SU-DHL-6 (cell line): ENCODE data around the gene ELK4.

Source experiments
- H2AFZ ChIP-seq: fragments of 200-600 bp; sonication (generic); 2 replicates; pipeline ENCODE4 v1.6.1; 2014; ENCODE audit warnings: low read depth, mild to moderate bottlenecking, moderate library complexity, mixed read lengths, antibody characterized with exemption, low read length; ENCODE audit not compliant: severe bottlenecking
- H3F3A ChIP-seq: fragments of 200-600 bp; shearing (Covaris generic); 2 replicates; pipeline ENCODE4 v1.6.0; 2016; ENCODE audit warnings: antibody characterized with exemption, mild to moderate bottlenecking; ENCODE audit not compliant: insufficient read depth
- H3K27ac ChIP-seq: fragments of 200-600 bp; sonication (generic); 2 replicates; pipeline ENCODE4 v1.5.1; 2016; ENCODE audit warnings: low read depth, mild to moderate bottlenecking, low read length, moderate library complexity, mixed read lengths
- H3K27me3 ChIP-seq: fragments of 200-600 bp; sonication (generic), shearing (Covaris generic); 2 replicates; pipeline ENCODE4 v1.6.0; 2014; ENCODE audit warnings: mild to moderate bottlenecking, low read length
- H3K36me3 ChIP-seq: fragments of 200-600 bp; sonication (generic); 2 replicates; pipeline ENCODE4 v1.6.1; 2014; ENCODE audit warnings: mild to moderate bottlenecking, low read length, mixed read lengths
- H3K4me2 ChIP-seq: fragments of 300-600, 200-600 bp; shearing (Covaris generic), sonication (generic); 2 replicates; pipeline ENCODE4 v1.6.0; 2014; ENCODE audit warnings: low read length, low read depth, mild to moderate bottlenecking; ENCODE audit not compliant: poor library complexity, severe bottlenecking
- H3K4me3 ChIP-seq: fragments of 200-600 bp; sonication (generic); 2 replicates; pipeline ENCODE4 v1.5.1; 2014; ENCODE audit warnings: antibody characterized with exemption, low read length, mild to moderate bottlenecking, mixed read lengths; ENCODE audit not compliant: insufficient read depth, poor library complexity, severe bottlenecking
- H3K79me2 ChIP-seq: fragments of 200-600 bp; sonication (generic); 2 replicates; pipeline ENCODE4 v1.6.1; 2014; ENCODE audit warnings: mild to moderate bottlenecking, low read length, moderate library complexity; ENCODE audit not compliant: insufficient read depth
- H3K9ac ChIP-seq: fragments of 200-600 bp; sonication (generic); 2 replicates; pipeline ENCODE4 v1.7.0; 2014; ENCODE audit warnings: mild to moderate bottlenecking, low read length
- H3K9me2 ChIP-seq: fragments of 200-600 bp; sonication (generic); replicated peaks from 2 replicates; pipeline ENCODE4 v1.6.1; 2014; ENCODE audit warnings: low read length; ENCODE audit not compliant: insufficient read depth
- H3K9me3 ChIP-seq: fragments of 200-600 bp; sonication (generic); 2 replicates; pipeline ENCODE4 v1.6.1; 2014; ENCODE audit warnings: low read length, mixed read lengths; ENCODE audit not compliant: insufficient read depth
- H4K20me1 ChIP-seq: fragments of 200-600 bp; sonication (generic); 2 replicates; pipeline ENCODE4 v1.6.1; 2014; ENCODE audit warnings: low read depth, mild to moderate bottlenecking, antibody characterized with exemption, low read length, moderate library complexity, mixed read lengths
- CTCF ChIP-seq: fragments of 200-600 bp; sonication (generic); IDR thresholded peaks from one replicate; pipeline ENCODE4 v1.5.1; 2017; ENCODE audit warnings: antibody characterized with exemption, mild to moderate bottlenecking, low read length, moderate library complexity; ENCODE audit not compliant: insufficient read depth, poor library complexity, severe bottlenecking
- EZH2phosphoT487 ChIP-seq: fragments of 200-600 bp; sonication (generic), shearing (Covaris generic); conservative IDR thresholded peaks from 2 replicates; pipeline ENCODE4 v1.6.1; 2018; ENCODE audit warnings: mild to moderate bottlenecking, antibody characterized with exemption, low read length, moderate library complexity, mixed read lengths

Gene ELK4

GRCh38 chr1:205579711-205580110, 52.1 kb downstream of the ELK4 start:
- no peaks in the 10 kb centered on the region for H3K9me3 ChIP-seq
- H3K4me2 ChIP-seq, result no peak overlapping the region
- TF ChIP-seq CTCF (no peak), EZH2phosphoT487 (no peak)
- H3K79me2 ChIP-seq, result no peaks in the 10 kb centered on the region
- no peaks in the 10 kb centered on the region for H3F3A ChIP-seq
- H3K4me3 ChIP-seq, result no peak overlapping the region
- H3K27ac ChIP-seq, result no peak overlapping the region
- no peak overlapping the region for H2AFZ ChIP-seq
- H3K9ac ChIP-seq, result no peak overlapping the region
- no peaks in the 10 kb centered on the region for H3K27me3 ChIP-seq
- H3K9me2 ChIP-seq, result no peaks in the 10 kb centered on the region
- H4K20me1 ChIP-seq, result no peaks in the 10 kb centered on the region
- no peaks in the 10 kb centered on the region for H3K36me3 ChIP-seq

GRCh38 chr1:205578780-205579571, 52.8 kb downstream of the ELK4 start:
- Histone ChIP-seq H3K4me2 (no peak overlapping the region), H3K79me2 (no peaks in the 10 kb centered on the region), H3K27me3 (no peaks in the 10 kb centered on the region), H3F3A (no peaks in the 10 kb centered on the region), H3K36me3 (no peaks in the 10 kb centered on the region), H3K4me3 (no peak overlapping the region), H3K9me3 (no peaks in the 10 kb centered on the region), H3K9ac (no peak overlapping the region), H2AFZ (no peak overlapping the region), H4K20me1 (no peaks in the 10 kb centered on the region), H3K9me2 (no peaks in the 10 kb centered on the region), H3K27ac (no peak overlapping the region)
- TF ChIP-seq EZH2phosphoT487 (no peak), CTCF (no peak)

- Histone ChIP-seq H3K27me3 (no peaks in the 10 kb centered on the region), H3K79me2 (no peaks in the 10 kb centered on the region), H3K4me2 (no peak overlapping the region), H3K9me2 (no peaks in the 10 kb centered on the region), H4K20me1 (no peaks in the 10 kb centered on the region), H3K9me3 (no peaks in the 10 kb centered on the region), H3K36me3 (no peaks in the 10 kb centered on the region), H3K27ac (no peak overlapping the region), H3F3A (no peaks in the 10 kb centered on the region), H3K4me3 (no peak overlapping the region), H3K9ac (no peak overlapping the region), H2AFZ (no peak overlapping the region)
- TF ChIP-seq EZH2phosphoT487, result no peak
- TF ChIP-seq CTCF, result no peak
These were observed 53.7 kb downstream of the ELK4 start for GRCh38 chr1:205577874-205578658.
